GM12878 (cell line): ENCODE measurements around the gene PKP2. TPM values are rescaled to one million over a fixed set of nuclear protein-coding genes. Genes with fewer than 3 reads are reported as not detected.

ENCODE experiments used
- ATAC-seq: fragments of 200-7000 bp; cut with Tn5 transposase; 3 replicates; pipeline ENCODE4 v1.9.1; 2020; ENCODE audit warnings: mild to moderate bottlenecking, moderate library complexity
- BruUV-seq: library from RNA; stranded (reverse); fragments of 400-500 nt; replicated peaks from 2 replicates; lab custom pipeline; 2021; lab: Mats Ljungman, UMichigan
- CTCF ChIA-PET: fragments of 300-600 bp; sonication (Branson Sonifier 250); formaldehyde crosslinking; extraction: SDS; loops from one replicate; lab custom pipeline; 2021; ENCODE audit warnings: inconsistent platforms; lab: Yijun Ruan, JAX
- POLR2A ChIA-PET: fragments of 350-600 bp; formaldehyde crosslinking; extraction: SDS; loops from one replicate; lab custom pipeline; 2021; ENCODE audit warnings: inconsistent platforms; lab: Charles Lee
- RAD21 ChIA-PET: fragments of 300-600 bp; sonication (Branson Sonifier 250); formaldehyde crosslinking; loops from one replicate; lab custom pipeline; 2023; ENCODE audit warnings: antibody characterized with exemption; ENCODE audit not compliant: unreplicated experiment; lab: Charles Lee
- SMC1A ChIA-PET: fragments of 300-600 bp; sonication (Branson Sonifier 250); formaldehyde crosslinking; loops from one replicate; lab custom pipeline; 2023; ENCODE audit not compliant: unreplicated experiment, uncharacterized antibody; lab: Charles Lee
- DNase-seq: peaks from one replicate; pipeline ENCODE4 v3.0.0-alpha.2; 2011; ENCODE audit warnings: low read depth, low spot score
- FAIRE-seq: peaks from 3 replicates; lab custom pipeline; 2011; peaks lifted over from hg19 to GRCh38; lab: Jason Lieb, UNC
- H2AFZ ChIP-seq: 2 replicates; pipeline ENCODE4 v1.6.0; 2011; ENCODE audit warnings: low read depth, low read length, control low read depth; ENCODE audit not compliant: control insufficient read depth
- H3K27ac ChIP-seq: 2 replicates; pipeline ENCODE4 v1.5.1; 2011; ENCODE audit warnings: control low read depth; ENCODE audit not compliant: control insufficient read depth, insufficient read depth
- H3K27me3 ChIP-seq, 2 experiments: replicated peaks in 1 of 2; 2 replicates each; pipeline versions ENCODE4 v1.6.0 to v1.6.1; 2011; ENCODE audit warnings: low read length in 1 of 2; ENCODE audit not compliant: control insufficient read depth in 2 of 2, insufficient read depth in 2 of 2
- H3K36me3 ChIP-seq, 2 experiments: 2 replicates each; pipeline ENCODE4 v1.5.1; 2011; ENCODE audit warnings: low read length in 1 of 2; ENCODE audit not compliant: control insufficient read depth in 2 of 2, insufficient read depth in 2 of 2
- H3K4me1 ChIP-seq: 2 replicates; pipeline ENCODE4 v1.6.1; 2011; ENCODE audit warnings: mild to moderate bottlenecking, low read length, moderate library complexity, mixed read lengths; ENCODE audit not compliant: control insufficient read depth, insufficient read depth
- H3K4me2 ChIP-seq: 2 replicates; pipeline ENCODE4 v1.6.0; 2011; ENCODE audit warnings: control low read depth; ENCODE audit not compliant: control insufficient read depth, insufficient read depth
- H3K4me3 ChIP-seq: fragments of 200-600 bp; sonication (generic); 2 replicates; pipeline ENCODE4 v1.5.1; 2016
- H3K79me2 ChIP-seq: 2 replicates; pipeline ENCODE4 v1.6.0; 2011; ENCODE audit warnings: low read length; ENCODE audit not compliant: control insufficient read depth, insufficient read depth
- H3K9ac ChIP-seq: 2 replicates; pipeline ENCODE4 v1.8.0; 2011; ENCODE audit warnings: low read length, control low read depth, mixed read lengths; ENCODE audit not compliant: control insufficient read depth, insufficient read depth
- H3K9me3 ChIP-seq: replicated peaks from 3 replicates; pipeline ENCODE4 v1.5.1; 2011; ENCODE audit warnings: mild to moderate bottlenecking, low read length; ENCODE audit not compliant: control insufficient read depth, insufficient read depth
- H4K20me1 ChIP-seq: 2 replicates; pipeline ENCODE4 v1.6.0; 2011; ENCODE audit not compliant: control insufficient read depth, insufficient read depth
- BRCA1 ChIP-seq: IDR thresholded peaks from 2 replicates; pipeline ENCODE4 v1.6.1; 2011; ENCODE audit warnings: low read depth, low read length, improper control_type of control experiment
- MTA3 ChIP-seq: IDR thresholded peaks from 2 replicates; pipeline ENCODE4 v1.6.1; 2012; ENCODE audit warnings: low read length, inconsistent platforms, borderline replicate concordance
- PAX8 ChIP-seq: fragments of 450-650 bp; IDR thresholded peaks from 2 replicates; pipeline ENCODE4 v1.6.1; 2017; ENCODE audit warnings: mild to moderate bottlenecking, moderate library complexity
- RAD21 ChIP-seq: IDR thresholded peaks from 2 replicates; pipeline ENCODE4 v1.6.1; 2011; ENCODE audit warnings: mild to moderate bottlenecking, low read depth, low read length, moderate library complexity; ENCODE audit not compliant: insufficient read depth
- RCOR1 ChIP-seq: conservative IDR thresholded peaks from 2 replicates; pipeline ENCODE4 v1.6.1; 2012; ENCODE audit warnings: low read depth, low read length, improper control_type of control experiment
- STAT1 ChIP-seq: fragments of 450-650 bp; conservative IDR thresholded peaks from 2 replicates; pipeline ENCODE4 v1.6.1; 2014; ENCODE audit warnings: antibody characterized with exemption, mild to moderate bottlenecking
- TCF3 ChIP-seq: IDR thresholded peaks from 2 replicates; pipeline ENCODE4 v1.6.1; 2012; ENCODE audit warnings: low read depth, mild to moderate bottlenecking, low read length, borderline replicate concordance; ENCODE audit not compliant: insufficient read depth
- ZNF384 ChIP-seq: IDR thresholded peaks from 2 replicates; pipeline ENCODE4 v1.6.1; 2012; ENCODE audit warnings: low read depth, mild to moderate bottlenecking, low read length, improper control_type of control experiment, borderline replicate concordance
- WGBS: methylation state at CpG from one replicate; pipeline ENCODE4 v1.1.6; 2016; ENCODE audit warnings: low lambda C conversion rate; ENCODE audit not compliant: insufficient replicate concordance, insufficient coverage; ENCODE audit errors: missing lambda C conversion rate; 5-methylcytosine and 5-hydroxymethylcytosine counted together
- in situ Hi-C: fragments of 300-500 bp; cut with MboI; formaldehyde crosslinking; loops from 9 replicates; pipeline ENCODE4 v1.14.3; 2018; ENCODE audit warnings: mixed read lengths
- intact Hi-C: fragments of 100-400 bp; cut with micrococcal nuclease; formaldehyde crosslinking; loops from one replicate; pipeline ENCODE4 v1.14.2; 2022; ENCODE audit not compliant: unreplicated experiment
- polyA plus RNA-seq, 11 experiments: library from polyadenylated mRNA; depleted of rRNA in 4 of 11; unstranded in 6 of 11; stranded (reverse) in 5 of 11; fragments of >200 nt; fragmentation: Nextera tagmentation in 4 of 11; fragmentation: Illumina TruSeq in 1 of 11; extraction: Ambion mirVana in 4 of 11; extraction: Trizol in 1 of 11; gene quantifications; 1 replicate in 1 of 11; 2 replicates in 10 of 11; pipeline versions ENCODE4 v1.2.1 to v1.2.3, GENCODE V29; 2011 to 2016; ENCODE audit warnings: inconsistent platforms in 2 of 11, missing spikeins in 2 of 11, low read depth in 1 of 11
- total RNA-seq, 4 experiments: library from RNA; depleted of rRNA in 3 of 4; stranded (reverse); fragments of >200 nt in 3 of 4; fragmentation: Illumina TruSeq in 1 of 4; extraction: Trizol in 1 of 4; gene quantifications; 2 replicates each; pipeline versions ENCODE4 v1.2.1 to v1.2.3, GENCODE V29; 2013 to 2021
- TF ChIP-seq, protein P1 (sequence below): fragments of 450-650 bp; IDR thresholded peaks from 2 replicates; pipeline ENCODE4 v1.6.1; 2018; ENCODE audit warnings: borderline replicate concordance, mild to moderate bottlenecking; ENCODE audit not compliant: partially characterized antibody
- TF ChIP-seq, protein P2 (sequence below): fragments of 150-350 bp; IDR thresholded peaks from 2 replicates; pipeline ENCODE4 v1.6.1; 2014; ENCODE audit warnings: mild to moderate bottlenecking, low read depth, low read length

The PKP2 gene
- total and polyA plus RNA-seq, 10 of the 15 experiments (the other 5 are each of a cell fraction or from before 2014, with no cell fraction given) = 0.02 to 4.1 (median 0.07) TPM; not detected in 4

DNA sequence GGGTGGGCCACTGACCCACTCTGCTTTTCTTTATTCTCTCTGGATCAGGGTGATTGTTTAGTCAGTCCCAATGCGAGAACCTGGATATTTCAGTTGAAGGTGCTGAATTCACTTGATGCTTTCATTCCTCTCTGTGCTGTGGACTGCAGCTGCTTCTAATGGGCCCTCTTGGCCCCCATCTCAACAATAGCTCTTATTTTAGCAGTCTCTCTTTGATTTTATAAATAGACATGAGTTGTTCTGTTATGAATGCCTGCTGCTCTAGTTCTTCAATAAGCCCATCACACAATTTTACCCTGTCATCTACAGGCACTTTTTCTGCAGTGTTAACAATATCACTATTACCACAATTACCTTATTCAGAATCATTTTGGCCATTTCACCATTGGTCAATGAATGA, 86.7 kb downstream of the PKP2 start:
- ATAC-seq (no peak), DNase-seq (no peak), FAIRE-seq (no peak)
- H3K4me3 ChIP-seq = no peak overlapping the region
- ChIA-PET CTCF (no interaction called here), POLR2A (no interaction called here), SMC1A (interaction anchor here (0.6 kb wide), 1 partner anchor 11 kb away, joined by 3 read pairs; no protein-coding TSS in a partner anchor), RAD21 (no interaction called here)
- no peaks in the 10 kb centered on the region for H3K36me3 ChIP-seq
- H3K27ac ChIP-seq = no peak overlapping the region
- in situ Hi-C loops = no loop called here
- H3K4me1 ChIP-seq = no peaks in the 10 kb centered on the region
- H3K79me2 ChIP-seq = no peaks in the 10 kb centered on the region
- no TSS peak for BruUV-seq
- no peak overlapping the region for H3K9ac ChIP-seq
- H3K9me3 ChIP-seq = no peaks in the 10 kb centered on the region
- H3K27me3 ChIP-seq = no peaks in the 10 kb centered on the region
- H3K4me2 ChIP-seq = no peak overlapping the region
- intact Hi-C loops = no loop called here
- H2AFZ ChIP-seq = no peak overlapping the region
- WGBS = 92% methylated on average over 1 of the region's 1 CpG
- no peak for TF ChIP-seq BRCA1
- no peak for TF ChIP-seq TCF3
- TF ChIP-seq ZNF384 = no peak
- TF ChIP-seq MTA3 = no peak
- TF ChIP-seq PAX8 = no peak
- TF ChIP-seq, protein P1, sequence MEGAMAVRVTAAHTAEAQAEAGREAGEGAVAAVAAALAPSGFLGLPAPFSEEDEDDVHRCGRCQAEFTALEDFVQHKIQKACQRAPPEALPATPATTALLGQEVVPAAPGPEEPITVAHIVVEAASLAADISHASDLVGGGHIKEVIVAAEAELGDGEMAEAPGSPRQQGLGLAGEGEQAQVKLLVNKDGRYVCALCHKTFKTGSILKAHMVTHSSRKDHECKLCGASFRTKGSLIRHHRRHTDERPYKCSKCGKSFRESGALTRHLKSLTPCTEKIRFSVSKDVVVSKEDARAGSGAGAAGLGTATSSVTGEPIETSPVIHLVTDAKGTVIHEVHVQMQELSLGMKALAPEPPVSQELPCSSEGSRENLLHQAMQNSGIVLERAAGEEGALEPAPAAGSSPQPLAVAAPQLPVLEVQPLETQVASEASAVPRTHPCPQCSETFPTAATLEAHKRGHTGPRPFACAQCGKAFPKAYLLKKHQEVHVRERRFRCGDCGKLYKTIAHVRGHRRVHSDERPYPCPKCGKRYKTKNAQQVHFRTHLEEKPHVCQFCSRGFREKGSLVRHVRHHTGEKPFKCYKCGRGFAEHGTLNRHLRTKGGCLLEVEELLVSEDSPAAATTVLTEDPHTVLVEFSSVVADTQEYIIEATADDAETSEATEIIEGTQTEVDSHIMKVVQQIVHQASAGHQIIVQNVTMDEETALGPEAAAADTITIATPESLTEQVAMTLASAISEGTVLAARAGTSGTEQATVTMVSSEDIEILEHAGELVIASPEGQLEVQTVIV = no peak
- TF ChIP-seq, protein P2, sequence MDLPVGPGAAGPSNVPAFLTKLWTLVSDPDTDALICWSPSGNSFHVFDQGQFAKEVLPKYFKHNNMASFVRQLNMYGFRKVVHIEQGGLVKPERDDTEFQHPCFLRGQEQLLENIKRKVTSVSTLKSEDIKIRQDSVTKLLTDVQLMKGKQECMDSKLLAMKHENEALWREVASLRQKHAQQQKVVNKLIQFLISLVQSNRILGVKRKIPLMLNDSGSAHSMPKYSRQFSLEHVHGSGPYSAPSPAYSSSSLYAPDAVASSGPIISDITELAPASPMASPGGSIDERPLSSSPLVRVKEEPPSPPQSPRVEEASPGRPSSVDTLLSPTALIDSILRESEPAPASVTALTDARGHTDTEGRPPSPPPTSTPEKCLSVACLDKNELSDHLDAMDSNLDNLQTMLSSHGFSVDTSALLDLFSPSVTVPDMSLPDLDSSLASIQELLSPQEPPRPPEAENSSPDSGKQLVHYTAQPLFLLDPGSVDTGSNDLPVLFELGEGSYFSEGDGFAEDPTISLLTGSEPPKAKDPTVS = no peak
- no peak for TF ChIP-seq RAD21
- TF ChIP-seq RCOR1 = no peak
- no peak for TF ChIP-seq STAT1
- H4K20me1 ChIP-seq = no peaks in the 10 kb centered on the region
